ENCODE data around the gene CMTM7. TPM values are rescaled to one million over a fixed set of nuclear protein-coding genes. Genes with fewer than 3 reads are reported as not detected.

CMTM7 gene
- total RNA-seq, 1 donor from 2014 or later, result 37.4 TPM

DNA sequence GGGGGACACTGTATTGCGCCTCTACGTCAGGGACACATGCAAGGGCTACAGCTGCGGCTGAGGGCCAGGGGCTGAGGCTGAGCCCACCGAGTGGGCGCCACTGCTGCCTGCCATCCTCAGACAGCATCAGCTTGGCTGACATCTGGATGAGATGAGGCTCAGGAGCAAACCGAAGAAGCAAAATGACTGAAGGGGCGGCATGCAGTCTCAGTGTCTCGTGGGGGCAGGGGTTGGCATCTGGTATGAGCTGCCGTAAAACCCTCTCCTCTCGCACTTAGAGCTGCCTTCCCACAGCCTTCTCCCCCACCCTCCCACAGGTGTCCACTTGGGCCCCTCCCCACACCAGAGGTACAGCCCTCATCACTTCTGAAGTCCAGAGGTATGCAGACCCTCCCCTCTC is 24.2 kb upstream of the CMTM7 start:
- Mint-ChIP-seq H3K27ac (ENCODE audit: unreplicated experiment) (no peak overlapping the region), H3K27me3 (ENCODE audit: low read depth) (no peaks in the 10 kb centered on the region), H3K9me3 (no peaks in the 10 kb centered on the region), H3K36me3 (ENCODE audit: low read depth) (no peaks in the 10 kb centered on the region), H3K4me1 (no peaks in the 10 kb centered on the region), H3K4me3 (no peak overlapping the region)
- TF ChIP-seq, protein P1, sequence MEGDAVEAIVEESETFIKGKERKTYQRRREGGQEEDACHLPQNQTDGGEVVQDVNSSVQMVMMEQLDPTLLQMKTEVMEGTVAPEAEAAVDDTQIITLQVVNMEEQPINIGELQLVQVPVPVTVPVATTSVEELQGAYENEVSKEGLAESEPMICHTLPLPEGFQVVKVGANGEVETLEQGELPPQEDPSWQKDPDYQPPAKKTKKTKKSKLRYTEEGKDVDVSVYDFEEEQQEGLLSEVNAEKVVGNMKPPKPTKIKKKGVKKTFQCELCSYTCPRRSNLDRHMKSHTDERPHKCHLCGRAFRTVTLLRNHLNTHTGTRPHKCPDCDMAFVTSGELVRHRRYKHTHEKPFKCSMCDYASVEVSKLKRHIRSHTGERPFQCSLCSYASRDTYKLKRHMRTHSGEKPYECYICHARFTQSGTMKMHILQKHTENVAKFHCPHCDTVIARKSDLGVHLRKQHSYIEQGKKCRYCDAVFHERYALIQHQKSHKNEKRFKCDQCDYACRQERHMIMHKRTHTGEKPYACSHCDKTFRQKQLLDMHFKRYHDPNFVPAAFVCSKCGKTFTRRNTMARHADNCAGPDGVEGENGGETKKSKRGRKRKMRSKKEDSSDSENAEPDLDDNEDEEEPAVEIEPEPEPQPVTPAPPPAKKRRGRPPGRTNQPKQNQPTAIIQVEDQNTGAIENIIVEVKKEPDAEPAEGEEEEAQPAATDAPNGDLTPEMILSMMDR (conservative IDR thresholded peaks at IDR 0.05), result no peak
- no peak for DNase-seq (ENCODE audit: low read depth, low spot score)

DNA sequence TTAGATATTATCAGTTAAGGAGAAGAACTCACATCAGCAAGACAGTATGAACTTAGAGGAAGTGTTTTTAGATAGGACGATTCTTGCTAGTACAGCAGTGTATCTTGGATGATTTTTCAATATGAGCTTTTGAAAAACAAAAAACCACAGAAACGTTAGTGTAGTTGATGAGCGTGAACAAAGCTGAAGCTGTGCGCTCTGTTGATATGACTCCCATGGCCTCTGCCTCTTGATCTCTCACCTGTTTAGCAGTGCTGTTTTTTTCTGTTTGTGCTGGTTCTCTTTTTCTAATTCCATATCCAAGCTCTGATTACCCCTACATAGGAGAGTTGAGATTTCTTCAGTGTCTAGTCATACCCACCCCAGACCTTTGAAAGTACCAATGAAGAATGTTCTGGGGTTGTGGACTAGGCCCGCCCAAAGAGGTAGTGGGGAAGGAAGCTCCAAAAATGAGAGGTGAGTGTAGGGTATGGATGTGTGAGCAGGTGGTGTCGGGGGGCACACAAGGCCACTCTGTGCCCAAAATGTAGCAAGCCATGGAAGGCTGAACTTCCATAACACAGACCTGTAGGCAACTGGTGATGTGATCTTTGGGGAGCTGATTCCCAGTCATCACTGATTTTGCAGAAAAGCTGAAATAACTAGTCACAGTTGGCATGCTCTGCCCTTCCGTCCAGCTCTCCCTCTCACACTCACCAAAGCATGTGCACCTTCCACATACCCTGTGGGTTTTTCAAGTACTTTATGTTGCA is 20.0 kb upstream of the CMTM7 start:
- no peaks in the 10 kb centered on the region for H3K9me3 Mint-ChIP-seq
- peaks cover 7% of the 10 kb centered on the region for H3K4me1 Mint-ChIP-seq
- H3K27me3 Mint-ChIP-seq (ENCODE audit: low read depth), result no peaks in the 10 kb centered on the region
- H3K4me3 Mint-ChIP-seq, result no peak overlapping the region
- no peaks in the 10 kb centered on the region for H3K36me3 Mint-ChIP-seq (ENCODE audit: low read depth)
- peak overlapping the region; percentile 64 for H3K27ac Mint-ChIP-seq (ENCODE audit: unreplicated experiment)
- no peak for DNase-seq (ENCODE audit: low read depth, low spot score)
- TF ChIP-seq, protein P1 (conservative IDR thresholded peaks at IDR 0.05), result no peak

DNA sequence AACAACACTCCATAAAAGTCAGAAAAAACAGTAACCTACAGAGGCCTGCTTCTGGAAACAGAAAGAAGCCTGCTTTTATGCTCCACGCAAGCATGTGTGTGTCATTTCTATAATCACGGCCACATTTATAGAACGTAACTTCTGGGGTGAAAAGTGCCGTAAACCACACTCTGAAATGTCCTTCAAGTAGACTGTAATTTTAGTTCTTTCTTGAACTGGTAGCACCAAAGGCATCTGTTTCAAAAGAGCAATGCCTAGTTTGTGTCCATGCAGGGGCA is 19.5 kb upstream of the CMTM7 start:
- H3K4me3 Mint-ChIP-seq, result no peak overlapping the region
- H3K4me1 Mint-ChIP-seq, result peaks cover 7% of the 10 kb centered on the region
- no peaks in the 10 kb centered on the region for H3K27me3 Mint-ChIP-seq (ENCODE audit: low read depth)
- DNase-seq (ENCODE audit: low read depth, low spot score), result no peak
- no peaks in the 10 kb centered on the region for H3K9me3 Mint-ChIP-seq
- peak overlapping the region; percentile 64 for H3K27ac Mint-ChIP-seq (ENCODE audit: unreplicated experiment)
- H3K36me3 Mint-ChIP-seq (ENCODE audit: low read depth), result no peaks in the 10 kb centered on the region
- TF ChIP-seq, protein P1 (conservative IDR thresholded peaks at IDR 0.05), result no peak

DNA sequence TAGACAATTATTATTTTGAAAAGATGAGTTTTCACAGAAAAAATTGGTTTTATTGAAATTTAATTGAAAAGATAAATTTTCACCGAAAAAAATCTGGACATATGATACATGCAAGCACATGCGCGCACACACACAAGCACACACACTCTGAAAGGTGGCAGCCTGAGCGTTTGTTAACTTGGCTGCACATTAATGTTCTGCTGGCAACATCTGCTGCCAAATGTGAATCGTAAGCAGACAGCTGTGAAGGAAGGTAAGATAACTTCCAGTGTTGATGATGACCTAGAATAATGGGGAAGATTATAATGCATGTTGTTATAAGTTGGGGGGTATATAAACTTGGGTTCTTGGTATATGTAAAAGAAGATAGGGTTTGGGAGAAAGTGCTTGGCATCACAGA is 18.4 kb upstream of the CMTM7 start:
- H3K27ac Mint-ChIP-seq (ENCODE audit: unreplicated experiment), result no peak overlapping the region

DNA sequence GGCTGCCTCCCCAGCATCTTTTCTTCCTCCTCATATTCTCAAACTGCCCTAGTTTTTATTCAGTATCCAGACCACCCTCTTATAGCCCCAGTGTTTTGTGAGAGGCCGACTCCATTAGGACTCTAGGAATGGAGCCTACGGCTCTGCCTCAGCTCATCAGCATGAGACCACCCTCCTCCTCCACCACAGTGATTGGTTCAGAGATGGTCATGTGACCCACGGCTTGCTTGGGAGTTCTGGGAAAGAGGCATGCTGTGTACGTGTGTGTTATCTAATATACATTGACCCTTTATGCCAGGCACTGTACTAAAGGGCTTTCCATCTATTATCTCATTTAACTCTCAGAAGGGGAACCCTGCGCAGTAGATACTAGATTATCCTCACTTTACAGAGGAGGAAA is 17.8 kb upstream of the CMTM7 start:
- Mint-ChIP-seq H3K4me3 (no peak overlapping the region), H3K36me3 (ENCODE audit: low read depth) (no peaks in the 10 kb centered on the region), H3K4me1 (peaks cover 7% of the 10 kb centered on the region), H3K27ac (ENCODE audit: unreplicated experiment) (no peak overlapping the region), H3K27me3 (ENCODE audit: low read depth) (no peaks in the 10 kb centered on the region), H3K9me3 (no peaks in the 10 kb centered on the region)
- TF ChIP-seq, protein P1 (conservative IDR thresholded peaks at IDR 0.05), result no peak
- no peak for DNase-seq (ENCODE audit: low read depth, low spot score)

More for the DNA sequence above, 18.4 kb upstream of the CMTM7 start:
- no peaks in the 10 kb centered on the region for H3K27me3 Mint-ChIP-seq (ENCODE audit: low read depth)
- H3K36me3 Mint-ChIP-seq (ENCODE audit: low read depth), result no peaks in the 10 kb centered on the region
- peaks cover 7% of the 10 kb centered on the region for H3K4me1 Mint-ChIP-seq
- TF ChIP-seq, protein P1 (conservative IDR thresholded peaks at IDR 0.05), result no peak
- H3K4me3 Mint-ChIP-seq, result no peak overlapping the region
- no peak for DNase-seq (ENCODE audit: low read depth, low spot score)
- H3K9me3 Mint-ChIP-seq, result no peaks in the 10 kb centered on the region
